Measurements from ENCODE around the gene DNAAF5. TPM values are rescaled to one million over a fixed set of nuclear protein-coding genes. Genes with fewer than 3 reads are reported as not detected.
"Not testable (repeated sequence)": the region's sequence is repeated elsewhere in the genome, so short reads cannot be mapped to it uniquely, and the experiment has no call there.

Gene DNAAF5
- total RNA-seq, 1 donor from 2014 or later, result 15.8 TPM

GRCh38 chr7:794671-795329, 68.3 kb downstream of the DNAAF5 start:
- DNase-seq, result no peak
- no peak overlapping the region for H3K27ac ChIP-seq
- TF ChIP-seq CTCF (IDR thresholded peaks at IDR 0.05), result no peak
- no peaks in the 10 kb centered on the region for H3K36me3 ChIP-seq
- no peaks in the 10 kb centered on the region for H3K4me1 ChIP-seq
- intact Hi-C loops (cut with DNase I), result no loop called here
- ATAC-seq, result peak; percentile 25
- no peaks in the 10 kb centered on the region for H3K9me3 ChIP-seq
- no peaks in the 10 kb centered on the region for H3K27me3 ChIP-seq
- no peak overlapping the region for H3K4me3 ChIP-seq

GRCh38 chr7:796434-797169, 70.1 kb downstream of the DNAAF5 start:
- H3K4me1 ChIP-seq; H3K4me3 ChIP-seq; ATAC-seq; DNase-seq; intact Hi-C loops (cut with DNase I); H3K9me3 ChIP-seq; H3K36me3 ChIP-seq; H3K27ac ChIP-seq; H3K27me3 ChIP-seq: not testable (repeated sequence)

- Histone ChIP-seq H3K27ac (no peak overlapping the region), H3K36me3 (no peaks in the 10 kb centered on the region), H3K4me3 (no peak overlapping the region), H3K4me1 (peaks cover 14% of the 10 kb centered on the region), H3K9me3 (no peaks in the 10 kb centered on the region), H3K27me3 (no peaks in the 10 kb centered on the region)
- ATAC-seq (no peak), DNase-seq (peak; percentile 45)
- intact Hi-C loops (cut with DNase I), result no loop called here
- TF ChIP-seq CTCF (IDR thresholded peaks at IDR 0.05), result no peak
Measured at GRCh38 chr7:798921-799470, 72.5 kb downstream of the DNAAF5 start.

GRCh38 chr7:800692-801091, 74.2 kb downstream of the DNAAF5 start:
- H3K36me3 ChIP-seq, result no peaks in the 10 kb centered on the region
- DNase-seq, result no peak
- no peak for ATAC-seq
- H3K27me3 ChIP-seq, result no peaks in the 10 kb centered on the region
- no peak overlapping the region for H3K27ac ChIP-seq
- no peaks in the 10 kb centered on the region for H3K9me3 ChIP-seq
- H3K4me1 ChIP-seq, result peaks cover 14% of the 10 kb centered on the region
- intact Hi-C loops (cut with DNase I), result no loop called here
- no peak for TF ChIP-seq CTCF (IDR thresholded peaks at IDR 0.05)
- H3K4me3 ChIP-seq, result no peak overlapping the region

- ATAC-seq; H3K36me3 ChIP-seq; H3K4me3 ChIP-seq; H3K27me3 ChIP-seq; intact Hi-C loops (cut with DNase I); H3K9me3 ChIP-seq: not testable (repeated sequence)
- H3K27ac ChIP-seq, result peak overlapping the region; percentile 55
- DNase-seq, result peak; percentile 27
- H3K4me1 ChIP-seq, result peaks cover 14% of the 10 kb centered on the region
Measured at GRCh38 chr7:801351-801750, 74.9 kb downstream of the DNAAF5 start.

GRCh38 chr7:801940-802381, 75.5 kb downstream of the DNAAF5 start:
- ATAC-seq (peak; percentile 91), DNase-seq (peak; percentile 89)
- no peaks in the 10 kb centered on the region for H3K36me3 ChIP-seq
- H3K4me3 ChIP-seq, result peak overlapping the region; percentile 0
- H3K4me1 ChIP-seq, result peaks cover 14% of the 10 kb centered on the region
- no peak for TF ChIP-seq CTCF (IDR thresholded peaks at IDR 0.05)
- intact Hi-C loops (cut with DNase I), result no loop called here
- H3K27me3 ChIP-seq, result no peaks in the 10 kb centered on the region
- peak overlapping the region; percentile 55 for H3K27ac ChIP-seq
- no peaks in the 10 kb centered on the region for H3K9me3 ChIP-seq

All from upper lobe of right lung (tissue), 1 donor.